HL-60 (cell line): Measurements from ENCODE around the gene TXNIP.

Source experiments
- CTCF ChIP-seq: IDR thresholded peaks from one replicate; pipeline ENCODE4 v1.5.1; 2011; ENCODE audit warnings: low read length, control low read depth, inconsistent platforms; ENCODE audit not compliant: insufficient read depth
- POLR2AphosphoS5 ChIP-seq: IDR thresholded peaks from 2 replicates; pipeline ENCODE4 v1.6.1; 2012; ENCODE audit warnings: low read depth
- TF ChIP-seq, protein P1 (sequence below): IDR thresholded peaks from 2 replicates; pipeline ENCODE4 v1.6.1; 2012; ENCODE audit warnings: low read depth; ENCODE audit not compliant: insufficient replicate concordance

GRCh38 chr1:146035048-146035423 lies 38.7 kb upstream of the TXNIP start:
- TF ChIP-seq POLR2AphosphoS5 (no peak), CTCF (no peak)
- TF ChIP-seq, protein P1, sequence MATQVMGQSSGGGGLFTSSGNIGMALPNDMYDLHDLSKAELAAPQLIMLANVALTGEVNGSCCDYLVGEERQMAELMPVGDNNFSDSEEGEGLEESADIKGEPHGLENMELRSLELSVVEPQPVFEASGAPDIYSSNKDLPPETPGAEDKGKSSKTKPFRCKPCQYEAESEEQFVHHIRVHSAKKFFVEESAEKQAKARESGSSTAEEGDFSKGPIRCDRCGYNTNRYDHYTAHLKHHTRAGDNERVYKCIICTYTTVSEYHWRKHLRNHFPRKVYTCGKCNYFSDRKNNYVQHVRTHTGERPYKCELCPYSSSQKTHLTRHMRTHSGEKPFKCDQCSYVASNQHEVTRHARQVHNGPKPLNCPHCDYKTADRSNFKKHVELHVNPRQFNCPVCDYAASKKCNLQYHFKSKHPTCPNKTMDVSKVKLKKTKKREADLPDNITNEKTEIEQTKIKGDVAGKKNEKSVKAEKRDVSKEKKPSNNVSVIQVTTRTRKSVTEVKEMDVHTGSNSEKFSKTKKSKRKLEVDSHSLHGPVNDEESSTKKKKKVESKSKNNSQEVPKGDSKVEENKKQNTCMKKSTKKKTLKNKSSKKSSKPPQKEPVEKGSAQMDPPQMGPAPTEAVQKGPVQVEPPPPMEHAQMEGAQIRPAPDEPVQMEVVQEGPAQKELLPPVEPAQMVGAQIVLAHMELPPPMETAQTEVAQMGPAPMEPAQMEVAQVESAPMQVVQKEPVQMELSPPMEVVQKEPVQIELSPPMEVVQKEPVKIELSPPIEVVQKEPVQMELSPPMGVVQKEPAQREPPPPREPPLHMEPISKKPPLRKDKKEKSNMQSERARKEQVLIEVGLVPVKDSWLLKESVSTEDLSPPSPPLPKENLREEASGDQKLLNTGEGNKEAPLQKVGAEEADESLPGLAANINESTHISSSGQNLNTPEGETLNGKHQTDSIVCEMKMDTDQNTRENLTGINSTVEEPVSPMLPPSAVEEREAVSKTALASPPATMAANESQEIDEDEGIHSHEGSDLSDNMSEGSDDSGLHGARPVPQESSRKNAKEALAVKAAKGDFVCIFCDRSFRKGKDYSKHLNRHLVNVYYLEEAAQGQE = no peak
